Hematopoietic multipotent progenitor cell (in vitro differentiated cells): Measurements from ENCODE around the gene TM9SF1. TPM values are rescaled to one million over a fixed set of nuclear protein-coding genes. Genes with fewer than 3 reads are reported as not detected.

ENCODE experiments used
- DNase-seq, 3 donors: peaks; one replicate each; pipeline ENCODE4 v3.0.0-alpha.2; 2011 to 2015; ENCODE audit warnings: low read depth in 2 of 3, low spot score in 2 of 3
- total RNA-seq: library from RNA; depleted of rRNA; stranded (reverse); fragments of >200 nt; gene quantifications from one replicate; pipeline ENCODE4 v1.2.3, GENCODE V29; 2012

TM9SF1 gene
- total RNA-seq, 1 donor, result 64.9 TPM

- DNase-seq, result no peak
These were observed 35.3 kb downstream of the TM9SF1 start for GRCh38 chr14:24159777-24160498.

GRCh38 chr14:24157331-24157730, 37.9 kb downstream of the TM9SF1 start:
- DNase-seq, result no peak

- no peak for DNase-seq
These were observed 38.4 kb downstream of the TM9SF1 start for GRCh38 chr14:24156840-24157239.

- DNase-seq, result no peak
These were observed 40.1 kb downstream of the TM9SF1 start for GRCh38 chr14:24155100-24155499.

GRCh38 chr14:24151404-24152080, 43.7 kb downstream of the TM9SF1 start:
- DNase-seq, result no peak

GRCh38 chr14:24150993-24151392, 44.2 kb downstream of the TM9SF1 start:
- DNase-seq, result no peak

GRCh38 chr14:24150567-24150966, 44.7 kb downstream of the TM9SF1 start:
- DNase-seq, result no peak

- DNase-seq, result no peak
These were observed 45.2 kb downstream of the TM9SF1 start for GRCh38 chr14:24150061-24150460.

GRCh38 chr14:24149302-24149969, 45.8 kb downstream of the TM9SF1 start:
- no peak for DNase-seq

- DNase-seq, result no peak
These were observed 47.3 kb downstream of the TM9SF1 start for GRCh38 chr14:24147761-24148428.

- DNase-seq, result peak; percentile 86 to 99 (median 99)
These were observed 48.1 kb downstream of the TM9SF1 start, which contains the start of gene RNF31 for GRCh38 chr14:24146978-24147760. RNF31 (plus strand) TSS chr14:24147498; CDS start chr14:24147699, 201 bp downstream.

- DNase-seq, result peak; percentile 65 to 98 (median 95)
These were observed 48.7 kb downstream of the TM9SF1 start, which contains the start of gene PSME2 for GRCh38 chr14:24146453-24146977. PSME2 (minus strand) TSS chr14:24146610; CDS start chr14:24146581, 29 bp downstream.

GRCh38 chr14:24145690-24146452, 49.4 kb downstream of the TM9SF1 start:
- DNase-seq, result no peak

- no peak for DNase-seq
These were observed 50.0 kb downstream of the TM9SF1 start for GRCh38 chr14:24145219-24145618.

GRCh38 chr14:24144451-24144850, 50.8 kb downstream of the TM9SF1 start:
- DNase-seq, result no peak

GRCh38 chr14:24143511-24143910, 51.7 kb downstream of the TM9SF1 start:
- DNase-seq, result no peak

- DNase-seq, result peak; percentile 97 to 100 (median 99)
These were observed 54.0 kb downstream of the TM9SF1 start, which contains the start of gene EMC9 for GRCh38 chr14:24141097-24141880. EMC9 (minus strand) TSS chr14:24141591; CDS start chr14:24141304, 287 bp downstream.

- DNase-seq, result no peak
These were observed 55.8 kb downstream of the TM9SF1 start for GRCh38 chr14:24139272-24139934.
